IMR-90 (cell line): Measurements from ENCODE around the gene PABPC1L. TPM values are rescaled to one million over a fixed set of nuclear protein-coding genes. Genes with fewer than 3 reads are reported as not detected.

ENCODE experiments used
- ATAC-seq: fragments of 200-7000 bp; cut with Tn5 transposase; 2 replicates; pipeline ENCODE4 v1.9.1; 2020; ENCODE audit warnings: low read depth, mild to moderate bottlenecking, moderate library complexity
- BruUV-seq: library from RNA; stranded (reverse); fragments of 400-500 nt; replicated peaks from 2 replicates; lab custom pipeline; 2021; lab: Mats Ljungman, UMichigan
- CTCF ChIA-PET: fragments of 300-600 bp; formaldehyde crosslinking; extraction: SDS; loops from one replicate; lab custom pipeline; 2021; ENCODE audit warnings: antibody characterized with exemption; lab: Yijun Ruan, JAX
- POLR2A ChIA-PET: fragments of 300-600 bp; sonication (Branson Sonifier 250); formaldehyde crosslinking; loops from one replicate; lab custom pipeline; 2022; ENCODE audit warnings: antibody characterized with exemption; ENCODE audit not compliant: unreplicated experiment; lab: Charles Lee
- DNase-seq: peaks from one replicate; pipeline ENCODE4 v3.0.0; 2013
- H2AFZ ChIP-seq: replicated peaks from 2 replicates; pipeline ENCODE3; 2013; ENCODE audit warnings: low read length, mild to moderate bottlenecking; ENCODE audit not compliant: poor library complexity
- H2AK5ac ChIP-seq: 2 replicates; pipeline ENCODE4 v1.6.1; 2013; ENCODE audit warnings: low read depth, low read length, inconsistent platforms
- H2AK9ac ChIP-seq: replicated peaks from 2 replicates; pipeline ENCODE3; 2013; ENCODE audit warnings: mild to moderate bottlenecking, low read depth, low read length, moderate library complexity; ENCODE audit not compliant: poor library complexity
- H2BK120ac ChIP-seq: 2 replicates; pipeline ENCODE4 v1.6.1; 2013; ENCODE audit warnings: low read depth, low read length, inconsistent platforms
- H2BK15ac ChIP-seq: 3 replicates; pipeline ENCODE4 v1.6.1; 2013; ENCODE audit warnings: low read depth, low read length, inconsistent platforms
- H2BK20ac ChIP-seq: 2 replicates; pipeline ENCODE4 v1.6.1; 2013; ENCODE audit warnings: low read depth, mild to moderate bottlenecking, inconsistent platforms, low read length, moderate library complexity
- H2BK5ac ChIP-seq: 2 replicates; pipeline ENCODE4 v1.6.1; 2013; ENCODE audit warnings: mild to moderate bottlenecking, low read depth, low read length, inconsistent platforms; ENCODE audit not compliant: poor library complexity, severe bottlenecking
- H3K14ac ChIP-seq: replicated peaks from 2 replicates; pipeline ENCODE4 v1.6.1; 2013; ENCODE audit warnings: low read depth, low read length, inconsistent platforms
- H3K18ac ChIP-seq: 2 replicates; pipeline ENCODE4 v1.6.1; 2013; ENCODE audit warnings: low read depth, low read length, control low read depth
- H3K23ac ChIP-seq: 2 replicates; pipeline ENCODE4 v1.6.1; 2013; ENCODE audit warnings: low read depth, low read length, inconsistent platforms
- H3K27ac ChIP-seq: 2 replicates; pipeline ENCODE4 v1.5.1; 2013; ENCODE audit warnings: mild to moderate bottlenecking, control low read depth, low read length; ENCODE audit not compliant: insufficient read depth
- H3K27me3 ChIP-seq: 2 replicates; pipeline ENCODE4 v1.6.1; 2013; ENCODE audit warnings: low read length; ENCODE audit not compliant: control insufficient read depth, insufficient read depth
- H3K36me3 ChIP-seq: 2 replicates; pipeline ENCODE4 v1.6.1; 2013; ENCODE audit warnings: low read length, mixed read lengths; ENCODE audit not compliant: control insufficient read depth, insufficient read depth
- H3K4ac ChIP-seq: 2 replicates; pipeline ENCODE4 v1.6.1; 2013; ENCODE audit warnings: low read depth, low read length, inconsistent platforms
- H3K4me1 ChIP-seq: 2 replicates; pipeline ENCODE4 v1.6.1; 2013; ENCODE audit warnings: low read length, mixed read lengths; ENCODE audit not compliant: control insufficient read depth, insufficient read depth
- H3K4me2 ChIP-seq: 2 replicates; pipeline ENCODE4 v1.6.1; 2013; ENCODE audit warnings: low read depth, mild to moderate bottlenecking, control low read depth, low read length, moderate library complexity
- H3K4me3 ChIP-seq: 2 replicates; pipeline ENCODE4 v1.5.1; 2013; ENCODE audit warnings: low read depth, mild to moderate bottlenecking, control low read depth, low read length, moderate library complexity; ENCODE audit not compliant: insufficient read depth
- H3K56ac ChIP-seq: 2 replicates; pipeline ENCODE4 v1.6.1; 2013; ENCODE audit warnings: low read length, inconsistent platforms; ENCODE audit not compliant: insufficient read depth; ENCODE audit errors: extremely low read depth
- H3K79me1 ChIP-seq, 2 experiments: 2 replicates each; pipeline ENCODE4 v1.6.1; 2013; ENCODE audit warnings: low read length in 2 of 2, inconsistent platforms in 1 of 2, low read depth in 1 of 2
- H3K9ac ChIP-seq: 2 replicates; pipeline ENCODE4 v1.6.1; 2013; ENCODE audit warnings: low read depth, low read length, control low read depth
- H3K9me1 ChIP-seq: 2 replicates; pipeline ENCODE4 v1.6.1; 2013; ENCODE audit warnings: low read length, inconsistent platforms; ENCODE audit not compliant: insufficient read depth
- H3K9me3 ChIP-seq: 2 replicates; pipeline ENCODE4 v1.6.1; 2013; ENCODE audit warnings: low read length; ENCODE audit not compliant: control insufficient read depth, insufficient read depth
- H4K20me1 ChIP-seq: 2 replicates; pipeline ENCODE4 v1.6.1; 2013; ENCODE audit warnings: low read length, inconsistent platforms; ENCODE audit not compliant: insufficient read depth
- H4K5ac ChIP-seq: 2 replicates; pipeline ENCODE4 v1.6.1; 2013; ENCODE audit warnings: mild to moderate bottlenecking, low read depth, low read length, control low read depth
- H4K8ac ChIP-seq, 2 experiments: 2 replicates each; pipeline ENCODE4 v1.6.1; 2013; ENCODE audit warnings: low read depth in 2 of 2, low read length in 2 of 2, control low read depth in 1 of 2, inconsistent platforms in 1 of 2
- H4K91ac ChIP-seq: 2 replicates; pipeline ENCODE4 v1.6.1; 2013; ENCODE audit warnings: low read depth, low read length, inconsistent platforms; ENCODE audit not compliant: insufficient read depth
- BHLHE40 ChIP-seq: fragments of 150-350 bp; IDR thresholded peaks from 2 replicates; pipeline ENCODE4 v1.6.1; 2016; ENCODE audit warnings: mild to moderate bottlenecking, low read depth, low read length
- CEBPB ChIP-seq: IDR thresholded peaks from 2 replicates; pipeline ENCODE4 v1.6.1; 2012; ENCODE audit warnings: low read depth, low read length, improper control_type of control experiment
- CHD1 ChIP-seq: IDR thresholded peaks from 2 replicates; pipeline ENCODE4 v1.6.1; 2012; ENCODE audit warnings: low read depth, low read length, improper control_type of control experiment
- CTCF ChIP-seq: conservative IDR thresholded peaks from 2 replicates; pipeline ENCODE4 v1.5.1; 2012; ENCODE audit warnings: mild to moderate bottlenecking, low read depth, low read length, improper control_type of control experiment
- ELK1 ChIP-seq: fragments of 150-350 bp; IDR thresholded peaks from 2 replicates; pipeline ENCODE4 v1.6.1; 2016; ENCODE audit warnings: low read depth, mild to moderate bottlenecking, low read length, moderate library complexity, borderline replicate concordance
- FOS ChIP-seq: fragments of 150-350 bp; IDR thresholded peaks from 2 replicates; pipeline ENCODE4 v1.6.1; 2016; ENCODE audit warnings: low read depth, low read length
- MAFK ChIP-seq: IDR thresholded peaks from 2 replicates; pipeline ENCODE4 v1.6.1; 2012; ENCODE audit warnings: low read depth, low read length, improper control_type of control experiment
- MAZ ChIP-seq: IDR thresholded peaks from 2 replicates; pipeline ENCODE4 v1.6.1; 2012; ENCODE audit warnings: low read depth, mild to moderate bottlenecking, low read length, improper control_type of control experiment, moderate library complexity, borderline replicate concordance
- MXI1 ChIP-seq: IDR thresholded peaks from 2 replicates; pipeline ENCODE4 v1.6.1; 2012; ENCODE audit warnings: low read depth, mild to moderate bottlenecking, low read length, moderate library complexity, borderline replicate concordance
- NFE2L2 ChIP-seq: fragments of 150-350 bp; IDR thresholded peaks from 2 replicates; pipeline ENCODE4 v1.6.1; 2016; ENCODE audit warnings: low read depth, mild to moderate bottlenecking, low read length
- POLR2A ChIP-seq: IDR thresholded peaks from 2 replicates; pipeline ENCODE4 v1.6.1; 2012; ENCODE audit warnings: mild to moderate bottlenecking, low read depth, low read length
- RAD21 ChIP-seq: IDR thresholded peaks from 2 replicates; pipeline ENCODE4 v1.6.1; 2012; ENCODE audit warnings: low read length, improper control_type of control experiment
- RCOR1 ChIP-seq: IDR thresholded peaks from 2 replicates; pipeline ENCODE4 v1.6.1; 2012; ENCODE audit warnings: mild to moderate bottlenecking, low read length, improper control_type of control experiment; ENCODE audit not compliant: insufficient replicate concordance
- RFX5 ChIP-seq: IDR thresholded peaks from 2 replicates; pipeline ENCODE4 v1.8.0; 2012; ENCODE audit warnings: low read depth, mild to moderate bottlenecking, low read length, moderate library complexity
- SMC3 ChIP-seq: fragments of 150-350 bp; IDR thresholded peaks from 2 replicates; pipeline ENCODE4 v1.6.1; 2016; ENCODE audit warnings: low read depth, mild to moderate bottlenecking, antibody characterized with exemption, low read length, moderate library complexity
- WGBS, 2 experiments: methylation state at CpG; one replicate each; pipeline versions ENCODE4 v1.1.5 to v1.1.7; 2013; ENCODE audit warnings: missing lambda C conversion rate in 2 of 2; ENCODE audit not compliant: insufficient read length in 1 of 2; ENCODE audit errors: extremely low coverage in 2 of 2; 5-methylcytosine and 5-hydroxymethylcytosine counted together
- dilution Hi-C: fragments of 300-500 bp; cut with HindIII; formaldehyde crosslinking; loops from one replicate; pipeline ENCODE4 v1.14.3; 2018; ENCODE audit warnings: low sequenced_read_pairs; ENCODE audit not compliant: unreplicated experiment
- in situ Hi-C: fragments of 300-500 bp; cut with MboI; formaldehyde crosslinking; loops from 3 replicates; pipeline ENCODE4 v1.14.3; 2019; ENCODE audit warnings: low sequenced_read_pairs, inconsistent platforms, mixed read lengths
- intact Hi-C: fragments of 100-400 bp; cut with micrococcal nuclease; formaldehyde crosslinking; loops from 2 replicates; pipeline ENCODE4 v1.10.0; 2022
- polyA plus RNA-seq, 3 experiments: library from polyadenylated mRNA; depleted of rRNA; stranded (reverse); fragments of >200 nt; gene quantifications; 2 replicates each; pipeline ENCODE4 v1.2.3, GENCODE V29; 2012; ENCODE audit warnings: low replicate concordance in 1 of 3
- total RNA-seq: library from RNA; depleted of rRNA; stranded (reverse); fragments of >200 nt; gene quantifications from 2 replicates; pipeline ENCODE4 v1.2.3, GENCODE V29; 2012
- TF ChIP-seq, protein P1 (sequence below): fragments of 150-350 bp; IDR thresholded peaks from 2 replicates; pipeline ENCODE4 v1.6.1; 2017; ENCODE audit warnings: mild to moderate bottlenecking, antibody characterized with exemption, low read length, low read depth

PABPC1L gene
- total and polyA plus RNA-seq, 2 of the 4 experiments (the other 2 are of a cell fraction): 6.1 to 82.4 TPM

GRCh38 chr20:44918761-44919160 lies 8.9 kb downstream of the PABPC1L start:
- in situ Hi-C loops: no loop called here
- H2BK5ac ChIP-seq: no peak overlapping the region
- POLR2A ChIA-PET: no interaction called here
- H3K4me1 ChIP-seq: no peaks in the 10 kb centered on the region
- DNase-seq: no peak
- H2AFZ ChIP-seq: no peak overlapping the region
- H2AK9ac ChIP-seq: no peak overlapping the region
- TF ChIP-seq RCOR1 (no peak), NFE2L2 (no peak), POLR2A (no peak), CTCF (no peak), CHD1 (no peak), SMC3 (no peak), MAFK (no peak), ELK1 (no peak), CEBPB (no peak), BHLHE40 (no peak), MAZ (no peak), FOS (no peak), RFX5 (no peak), MXI1 (no peak), RAD21 (no peak)
- TF ChIP-seq, protein P1, sequence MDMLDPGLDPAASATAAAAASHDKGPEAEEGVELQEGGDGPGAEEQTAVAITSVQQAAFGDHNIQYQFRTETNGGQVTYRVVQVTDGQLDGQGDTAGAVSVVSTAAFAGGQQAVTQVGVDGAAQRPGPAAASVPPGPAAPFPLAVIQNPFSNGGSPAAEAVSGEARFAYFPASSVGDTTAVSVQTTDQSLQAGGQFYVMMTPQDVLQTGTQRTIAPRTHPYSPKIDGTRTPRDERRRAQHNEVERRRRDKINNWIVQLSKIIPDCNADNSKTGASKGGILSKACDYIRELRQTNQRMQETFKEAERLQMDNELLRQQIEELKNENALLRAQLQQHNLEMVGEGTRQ: no peak
- no peaks in the 10 kb centered on the region for H3K27me3 ChIP-seq
- H2BK15ac ChIP-seq: no peak overlapping the region
- no peak overlapping the region for H3K9ac ChIP-seq
- H3K27ac ChIP-seq: no peak overlapping the region
- H2AK5ac ChIP-seq: no peak overlapping the region
- no peaks in the 10 kb centered on the region for H3K79me1 ChIP-seq
- H3K9me3 ChIP-seq: no peaks in the 10 kb centered on the region
- 93% methylated on average over 3 of the region's 10 CpGs; no CpG with 5 or more reads in 1 of the 2 experiments for WGBS, 2 experiments
- H3K4ac ChIP-seq: no peak overlapping the region
- no peak overlapping the region for H3K14ac ChIP-seq
- peaks cover 5% of the 10 kb centered on the region; the same call in 1 of the 2 replicates for H3K9me1 ChIP-seq
- H4K20me1 ChIP-seq: no peaks in the 10 kb centered on the region
- H3K4me3 ChIP-seq: no peak overlapping the region
- no peak for ATAC-seq
- no TSS peak for BruUV-seq
- no peak overlapping the region for H2BK120ac ChIP-seq
- no peak overlapping the region for H4K91ac ChIP-seq
- dilution Hi-C loops: no loop called here
- peaks cover 30% of the 10 kb centered on the region for H3K36me3 ChIP-seq
- no peak overlapping the region for H4K5ac ChIP-seq
- H3K56ac ChIP-seq: no peak overlapping the region
- no peak overlapping the region for H3K18ac ChIP-seq
- CTCF ChIA-PET: no interaction called here
- H4K8ac ChIP-seq: no peak overlapping the region
- no peak overlapping the region for H3K23ac ChIP-seq
- intact Hi-C loops: no loop called here
- no peak overlapping the region for H3K4me2 ChIP-seq
- no peak overlapping the region for H2BK20ac ChIP-seq
